HG03095 (cell line): ENCODE results near the gene CSRP2.

ENCODE experiments used
- ATAC-seq: cut with Tn5 transposase; IDR thresholded peaks from one replicate; pipeline ENCODE4 v1.9.1; 2021; ENCODE audit warnings: moderate library complexity; ENCODE audit not compliant: unreplicated experiment

The CSRP2 gene

DNA sequence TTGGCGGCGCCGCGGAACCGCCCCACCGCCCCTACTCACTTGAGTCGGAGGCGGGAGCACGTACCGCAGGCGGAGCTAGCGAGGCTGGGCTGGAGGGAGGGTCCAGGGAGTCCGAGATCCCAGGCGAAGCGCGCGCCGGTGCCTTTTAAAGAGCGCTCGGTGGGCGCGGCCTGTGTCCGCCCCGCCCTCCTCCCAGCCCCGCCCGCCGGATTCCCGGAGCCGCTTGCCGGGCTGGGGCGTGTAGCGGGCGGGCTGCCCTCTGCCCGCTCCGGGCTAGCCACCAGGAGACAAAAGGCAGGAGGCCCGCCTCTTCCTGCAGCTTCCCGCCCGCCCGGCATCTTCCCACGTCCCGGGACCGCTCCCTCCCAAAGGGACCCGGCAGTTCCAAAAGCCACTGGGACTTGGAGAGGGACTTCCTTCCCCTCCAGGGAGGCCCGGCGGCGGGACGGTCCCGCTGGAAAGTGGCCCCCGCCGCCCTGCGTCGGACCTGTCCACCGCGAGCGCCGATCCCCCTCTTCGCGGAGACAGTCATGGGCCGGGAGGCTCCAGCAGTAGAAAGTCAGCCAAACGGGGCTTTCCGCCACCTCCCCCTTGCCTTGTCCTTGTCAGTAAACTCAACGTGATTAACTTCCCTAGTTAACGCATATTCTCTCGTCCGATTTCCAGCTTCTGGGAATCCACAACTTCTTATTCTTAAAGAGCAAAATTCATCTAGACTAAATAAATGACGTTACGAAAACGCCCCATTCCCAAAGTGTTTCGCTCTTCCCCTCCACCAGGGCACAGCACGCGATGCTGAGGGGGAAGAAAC, at the start of gene CSRP2:
CSRP2 (minus strand) TSS at position 121 of the 811 bp plus-strand sequence. CDS start 12,759 bp downstream, outside the sequence.
- ATAC-seq = peak; percentile 93

DNA sequence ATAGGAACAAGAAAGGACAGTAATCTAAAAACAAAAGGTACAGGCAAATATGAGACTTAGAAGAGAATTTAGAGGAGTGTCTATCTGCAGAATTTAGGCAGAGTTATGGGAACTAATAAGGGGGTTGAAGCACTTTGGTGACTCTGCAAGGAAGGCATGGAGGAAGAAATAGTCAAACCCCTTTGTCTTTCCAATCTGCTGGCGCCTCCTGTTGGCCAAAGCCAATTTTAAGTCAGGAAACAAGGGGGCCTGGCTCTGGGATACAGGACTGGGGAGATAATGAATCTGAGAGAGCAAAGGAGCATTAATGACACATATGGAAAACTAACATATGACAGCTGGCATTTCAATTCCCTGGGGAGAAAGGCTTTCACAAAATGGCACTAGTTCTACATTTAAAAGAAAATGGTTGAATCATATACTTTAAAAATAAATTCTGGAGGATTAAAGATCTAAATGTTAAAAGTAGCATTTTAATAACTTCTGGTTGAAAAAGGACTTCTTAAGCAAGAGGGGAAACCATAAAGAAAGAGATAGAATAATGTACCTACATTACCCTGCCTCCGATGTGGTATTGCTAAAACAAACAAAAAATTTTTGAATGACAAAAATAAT, 48.5 kb upstream of the CSRP2 start:
- ATAC-seq = no peak

DNA sequence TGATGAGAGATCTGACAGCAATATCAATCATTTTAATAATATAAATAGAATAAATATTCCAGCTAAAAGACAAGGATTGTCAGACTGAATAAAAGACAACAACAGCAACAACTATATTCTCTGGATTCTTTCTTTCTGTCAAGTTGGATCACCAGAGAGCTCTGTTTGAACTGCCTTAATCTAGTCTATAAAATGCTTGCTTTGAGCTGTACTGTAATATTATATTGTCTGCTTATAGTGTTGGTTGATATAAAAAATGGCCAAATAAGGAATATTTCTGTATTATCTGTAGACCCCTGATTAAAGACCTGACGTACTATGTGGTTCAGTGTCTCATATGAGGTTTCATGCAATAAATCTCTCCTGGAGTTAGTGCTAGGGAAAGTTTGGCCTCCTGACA, 46.3 kb upstream of the CSRP2 start:
- ATAC-seq = no peak

DNA sequence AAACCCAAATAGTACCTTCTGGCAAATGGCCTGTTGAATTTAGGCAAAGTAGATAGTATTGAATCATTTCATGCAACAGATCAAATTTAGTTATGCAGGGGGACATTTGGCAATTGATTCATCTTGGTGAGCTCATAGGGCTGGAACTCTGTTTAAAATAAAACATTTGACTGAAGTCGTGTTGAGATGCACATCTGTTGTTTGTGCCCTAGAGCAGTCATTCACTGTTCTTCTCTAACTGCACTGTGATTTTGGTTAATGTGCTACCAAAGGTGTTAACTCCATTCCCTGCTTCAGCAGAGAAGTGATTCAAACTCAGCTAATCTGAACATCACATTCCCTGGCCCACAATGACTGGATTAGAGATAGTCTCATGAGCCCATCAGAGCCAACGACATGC, 44.0 kb upstream of the CSRP2 start:
- ATAC-seq = no peak

DNA sequence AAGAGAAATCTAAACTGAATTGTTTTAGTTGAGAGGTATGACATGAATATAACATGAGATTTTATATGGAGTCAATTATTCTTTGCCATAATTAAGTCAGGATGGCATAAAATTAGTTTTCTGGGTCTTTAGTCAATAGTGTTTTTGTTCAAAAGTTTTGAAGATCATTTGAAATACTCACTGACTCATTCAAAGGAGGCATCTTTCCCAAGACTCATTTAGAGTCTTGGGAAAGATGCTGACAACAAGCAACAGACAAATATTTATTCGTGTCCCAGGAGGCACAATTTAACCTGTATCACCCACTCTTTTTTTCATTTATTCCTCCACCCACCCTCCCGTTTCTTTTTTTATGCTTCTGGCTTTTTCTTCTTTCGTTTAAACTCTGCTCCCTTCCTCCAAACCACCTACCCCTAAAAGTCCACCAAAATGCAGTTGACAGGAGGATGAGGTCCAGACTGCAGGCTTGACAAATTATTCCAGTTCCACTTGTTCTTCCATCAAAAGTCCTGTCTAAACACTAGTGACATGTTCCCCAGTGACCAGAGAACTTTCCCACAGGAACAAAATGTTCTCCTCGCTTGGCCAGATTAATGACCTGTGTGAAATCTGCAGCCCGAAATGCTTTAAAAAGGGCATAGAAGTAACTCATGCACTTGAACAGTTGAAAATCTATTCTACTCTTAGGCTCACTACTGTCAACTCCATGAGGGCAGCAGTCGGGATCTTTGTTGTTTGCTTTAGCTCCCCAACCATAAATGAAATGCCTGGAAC, 43.3 kb upstream of the CSRP2 start:
- ATAC-seq = no peak

DNA sequence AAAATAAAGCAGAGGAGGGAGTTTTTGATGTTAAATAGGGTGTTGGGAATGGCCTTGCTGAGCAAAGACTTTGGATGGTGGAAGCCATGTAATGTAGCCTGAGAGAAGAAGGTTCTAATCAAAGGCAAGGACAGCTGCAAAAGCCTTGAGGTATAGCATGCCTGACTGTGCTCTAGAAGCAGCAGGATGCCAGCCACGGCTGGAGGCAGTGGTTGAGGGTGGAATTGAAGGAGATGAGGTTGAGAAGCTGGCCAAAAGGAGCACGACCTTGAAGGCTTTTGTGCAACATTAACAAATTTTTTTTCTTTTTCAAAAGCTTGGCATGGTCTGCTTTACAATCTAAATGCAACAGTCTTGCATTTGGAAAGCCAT, 42.3 kb upstream of the CSRP2 start:
- no peak for ATAC-seq

DNA sequence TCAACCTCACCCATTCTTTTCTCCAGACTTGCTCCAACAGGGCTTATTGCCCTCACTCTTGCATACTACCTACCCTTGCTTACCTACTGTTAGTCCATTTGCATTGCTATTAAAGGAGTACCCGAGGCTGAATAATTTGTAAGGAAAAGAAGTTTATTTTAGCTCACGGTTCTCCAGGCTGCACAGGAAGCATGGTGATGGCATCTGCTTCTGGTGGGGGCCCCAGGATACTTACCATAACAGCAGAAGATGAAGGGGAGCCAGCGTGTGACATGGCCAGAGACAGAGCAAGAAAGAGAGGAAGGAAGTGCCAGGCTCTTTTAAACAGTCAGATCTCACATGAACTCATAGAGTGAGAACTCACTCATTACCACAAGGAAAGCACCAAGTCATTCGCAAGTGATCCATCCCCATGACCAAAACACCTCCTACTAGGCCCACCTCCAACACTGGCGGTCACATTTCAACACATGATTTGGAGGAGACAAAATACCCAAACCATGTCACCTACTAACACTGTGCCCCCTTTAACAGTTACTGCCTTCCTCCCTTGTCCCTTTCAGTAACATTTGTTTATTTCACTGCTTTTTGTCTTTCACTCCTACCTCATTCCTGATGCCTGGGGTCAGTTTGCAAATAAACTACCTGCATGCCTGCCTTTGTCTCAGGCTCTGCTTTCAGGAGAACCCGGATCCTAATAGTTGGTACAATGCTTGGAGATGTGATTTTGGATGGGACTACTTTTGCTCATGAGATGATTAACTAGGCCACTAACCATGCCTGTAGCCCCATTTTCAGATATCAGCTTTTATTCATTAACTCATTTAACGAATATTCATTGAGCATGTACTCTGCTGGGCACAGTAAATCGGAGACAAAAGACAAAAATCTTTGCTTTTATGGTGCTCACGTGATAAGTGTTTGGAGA, 41.6 kb upstream of the CSRP2 start:
- peak; percentile 56 for ATAC-seq

DNA sequence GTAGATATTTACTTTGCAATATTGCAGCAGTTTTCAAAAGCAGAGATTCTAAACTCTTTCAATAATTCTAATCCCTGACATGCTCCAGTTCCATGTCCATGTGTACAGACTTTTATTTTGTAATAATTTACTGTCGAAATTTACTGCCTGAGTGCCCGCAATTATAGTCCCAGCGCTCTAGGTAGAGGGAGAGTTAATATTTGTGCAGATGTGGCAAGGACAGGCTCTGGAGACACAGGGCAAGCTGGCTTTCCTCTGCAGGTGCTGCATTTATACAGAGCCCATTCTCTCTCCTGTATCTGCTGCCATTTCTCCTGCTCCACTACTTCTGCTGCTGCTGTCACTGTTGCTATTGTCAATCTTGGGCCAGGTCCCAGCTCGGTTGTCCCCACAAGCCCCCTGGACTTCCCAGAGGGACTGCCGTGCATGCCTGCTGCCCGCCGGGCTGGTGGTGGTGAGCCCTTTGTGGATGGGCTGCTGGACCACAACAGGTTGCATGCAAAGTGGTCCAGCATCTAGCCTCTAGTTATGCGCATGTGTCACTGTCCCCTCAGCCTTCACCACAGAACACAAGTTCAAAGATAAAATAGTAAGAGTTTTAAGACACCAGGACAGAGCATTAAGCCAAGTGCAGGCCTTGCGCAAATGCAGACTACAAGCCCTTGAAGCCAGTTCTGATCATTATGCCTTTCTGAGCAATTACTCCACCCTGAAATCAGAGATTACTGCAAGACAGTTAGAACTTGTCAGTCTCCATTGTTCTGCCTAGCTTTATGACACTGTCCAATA, 40.8 kb upstream of the CSRP2 start:
- ATAC-seq = no peak

DNA sequence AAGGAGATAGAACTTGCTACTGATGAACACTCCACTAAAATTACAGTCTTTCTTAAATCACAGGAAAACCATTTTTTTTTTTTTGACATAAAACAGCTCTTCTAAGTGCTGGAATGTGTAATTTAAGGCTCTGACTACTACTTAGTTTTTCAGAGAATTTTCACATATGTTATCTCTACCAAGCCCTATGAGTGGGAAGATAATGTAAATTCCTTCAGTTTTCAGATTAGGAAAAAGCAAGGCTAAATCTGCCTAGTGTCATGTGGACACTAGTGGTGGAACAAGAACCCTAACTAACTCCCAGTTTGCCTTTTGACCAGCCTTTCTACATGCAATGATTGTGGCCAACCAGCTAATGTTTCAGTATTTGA, 37.3 kb upstream of the CSRP2 start:
- no peak for ATAC-seq

DNA sequence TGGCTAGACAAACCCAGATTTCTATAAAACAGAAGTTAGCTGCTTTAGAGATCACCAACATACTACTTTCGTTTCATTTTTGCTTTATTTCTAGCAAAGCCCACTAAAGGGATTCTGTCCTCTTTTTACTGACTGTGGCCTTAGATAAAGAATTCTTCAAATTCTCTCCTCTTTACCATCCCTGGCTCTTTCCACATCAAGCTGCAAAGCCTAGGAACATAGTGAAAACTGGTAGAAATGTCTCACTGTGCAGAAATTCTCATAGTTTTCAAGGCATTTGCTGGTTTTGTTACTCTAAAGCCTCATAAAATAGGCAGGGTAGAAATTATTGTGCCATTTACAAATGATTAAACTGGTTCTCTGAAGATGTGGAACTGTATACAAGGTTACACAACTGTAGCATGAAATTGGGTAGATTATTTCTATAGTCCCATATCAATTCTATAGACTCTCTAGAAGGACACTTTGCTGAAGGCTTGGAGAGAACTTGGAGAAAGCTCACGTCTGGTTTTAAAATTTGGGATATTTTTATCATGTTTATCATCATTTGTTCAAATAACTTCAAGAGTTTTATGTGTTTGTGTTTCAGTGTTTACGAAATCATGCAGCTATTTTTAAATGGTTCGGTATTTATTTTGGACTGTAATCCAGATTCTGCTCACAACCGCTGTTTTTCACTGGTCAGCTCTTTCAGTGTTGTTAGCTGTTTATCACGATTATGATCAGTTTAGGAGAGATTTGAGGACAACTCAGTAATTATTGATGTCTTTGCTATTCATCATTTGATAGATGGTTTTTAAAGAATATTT, 36.7 kb upstream of the CSRP2 start:
- no peak for ATAC-seq

DNA sequence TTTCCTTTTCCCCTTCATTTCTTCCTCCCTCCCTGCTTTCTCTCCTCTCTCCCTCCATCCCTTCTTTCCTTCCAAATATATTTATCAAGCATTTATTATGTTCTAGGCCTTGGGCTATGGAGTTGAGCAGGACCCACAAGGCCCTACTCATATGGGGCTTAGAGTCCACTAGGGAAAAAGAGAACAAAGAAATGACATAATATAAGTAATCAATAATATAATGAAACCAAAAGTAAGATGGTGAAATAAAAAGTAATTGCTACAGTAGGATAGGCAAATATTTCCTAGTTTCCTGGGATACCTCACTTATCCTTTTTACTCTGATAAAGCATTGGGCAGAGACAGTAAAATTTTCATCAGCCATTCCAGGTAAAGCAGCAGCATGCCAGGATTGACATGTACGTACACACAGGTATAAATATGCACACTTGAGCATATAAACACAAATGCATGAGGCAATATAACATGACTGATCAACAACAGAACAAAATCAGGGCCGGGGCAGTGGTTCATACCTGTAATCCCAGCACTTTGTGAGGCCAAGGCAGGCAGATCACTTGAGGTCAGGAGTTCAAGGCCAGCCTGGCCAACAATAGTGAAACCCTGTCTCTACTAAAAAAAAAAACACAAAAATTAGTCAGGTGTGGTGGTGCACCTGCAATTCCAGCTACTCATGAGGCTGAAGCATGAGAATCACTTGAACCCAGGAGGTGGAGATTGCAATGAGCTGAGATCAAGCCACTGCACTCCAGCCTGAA, 35.5 kb upstream of the CSRP2 start:
- no peak for ATAC-seq

DNA sequence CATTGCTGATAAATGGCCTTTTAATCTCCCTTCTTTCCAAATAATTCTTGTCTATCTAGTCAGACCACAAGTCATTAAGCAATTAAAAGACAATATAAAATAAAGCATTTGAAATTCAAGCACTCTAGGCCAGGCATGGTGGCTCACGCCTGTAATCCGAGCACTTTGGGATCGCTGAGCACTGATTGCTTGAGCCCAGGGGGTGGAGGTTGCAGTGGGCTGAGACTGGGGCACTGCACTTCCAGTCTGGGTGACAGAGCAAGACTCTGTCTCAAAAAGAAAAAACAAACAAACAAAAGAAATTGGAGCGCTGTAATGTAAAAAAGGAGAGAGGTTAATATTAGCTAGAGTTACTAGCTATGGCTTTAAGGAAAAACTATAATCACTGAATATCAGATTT, 30.5 kb upstream of the CSRP2 start:
- no peak for ATAC-seq

DNA sequence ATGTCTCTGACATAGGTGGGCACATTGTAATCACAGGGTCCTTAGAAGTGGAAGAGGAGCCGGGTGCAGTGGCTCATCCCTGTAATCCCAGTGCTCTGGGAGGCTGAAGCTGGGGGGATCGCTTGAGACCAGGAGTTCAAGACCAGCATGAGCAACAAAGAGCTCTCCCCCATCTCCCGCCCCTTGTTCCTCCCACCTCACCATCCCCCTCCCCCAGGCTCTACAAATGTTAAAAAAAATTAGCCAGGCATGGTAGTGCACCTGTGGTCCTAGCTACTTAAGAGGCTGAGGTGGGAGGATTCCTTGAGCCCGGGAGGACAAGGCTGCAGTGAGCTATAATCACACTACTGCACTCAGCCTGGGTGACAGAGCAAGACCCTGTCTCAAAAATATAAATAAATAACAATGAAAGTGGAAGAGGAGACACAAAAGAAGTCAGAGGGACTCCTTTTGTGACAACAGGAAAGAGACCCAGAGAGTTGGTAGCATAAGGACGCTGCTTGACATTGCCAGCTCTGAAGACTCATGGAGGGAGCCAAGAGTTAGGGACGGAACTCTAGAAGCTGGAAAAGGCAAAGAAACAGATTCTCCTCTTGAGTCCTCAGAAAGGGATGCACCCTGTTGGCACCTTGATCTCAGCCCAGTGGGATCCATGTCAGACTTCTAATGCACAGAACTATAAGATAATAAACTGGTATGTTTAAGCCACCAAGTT, 29.6 kb upstream of the CSRP2 start:
- ATAC-seq = no peak

DNA sequence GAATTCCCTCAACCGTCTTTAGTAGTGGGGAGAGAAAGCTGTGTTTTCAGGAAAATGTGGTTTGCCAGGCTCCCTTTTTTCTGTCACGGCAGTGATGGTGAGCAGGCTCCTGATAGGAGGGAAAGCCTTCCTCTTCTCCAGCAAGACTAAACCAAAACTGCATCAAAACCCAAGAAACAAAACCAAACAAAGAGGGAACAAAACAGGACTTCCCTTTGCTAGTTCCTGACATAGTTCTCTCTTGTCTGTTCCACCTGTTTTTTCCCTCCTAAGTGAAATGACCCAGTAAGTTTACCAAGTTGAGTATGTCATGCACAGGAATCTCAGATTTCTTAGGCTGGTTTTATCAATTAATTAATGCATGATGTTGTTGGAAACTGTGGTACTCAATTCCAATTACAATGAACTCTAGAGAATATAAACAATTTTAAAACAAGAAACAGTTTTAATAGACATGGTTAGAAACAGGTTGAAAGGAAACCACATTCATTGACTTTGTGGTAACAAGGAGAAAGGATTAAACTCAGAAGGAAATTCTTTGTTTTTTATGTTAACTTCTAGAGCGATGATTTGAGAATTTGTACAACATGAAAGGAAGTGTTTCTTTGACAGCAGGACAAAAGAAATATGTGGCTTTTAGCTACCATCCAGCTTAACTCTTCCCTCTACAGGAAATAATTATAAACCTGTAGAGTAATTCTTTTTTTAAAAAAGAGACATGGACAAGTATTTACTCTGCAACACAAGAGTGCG, 23.0 kb upstream of the CSRP2 start:
- ATAC-seq = no peak

DNA sequence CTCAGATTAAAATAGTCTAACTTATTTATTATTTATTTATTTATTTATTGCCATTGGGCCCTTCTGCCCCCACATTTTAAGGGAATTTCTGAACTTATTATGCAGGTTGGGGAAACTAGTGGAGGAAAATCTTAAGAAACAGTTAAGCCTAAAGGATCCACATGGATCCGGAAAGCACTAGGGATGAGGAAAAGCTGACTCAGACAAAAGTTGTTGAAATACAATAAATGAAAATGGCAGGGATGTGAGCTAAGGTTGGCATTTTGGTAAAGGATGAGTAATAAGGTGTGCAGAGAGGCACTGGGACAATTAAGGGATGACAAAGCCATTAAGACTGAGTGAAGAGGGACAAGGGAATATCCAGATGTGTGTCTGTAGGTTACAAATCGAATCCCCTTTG, 20.7 kb upstream of the CSRP2 start:
- no peak for ATAC-seq

DNA sequence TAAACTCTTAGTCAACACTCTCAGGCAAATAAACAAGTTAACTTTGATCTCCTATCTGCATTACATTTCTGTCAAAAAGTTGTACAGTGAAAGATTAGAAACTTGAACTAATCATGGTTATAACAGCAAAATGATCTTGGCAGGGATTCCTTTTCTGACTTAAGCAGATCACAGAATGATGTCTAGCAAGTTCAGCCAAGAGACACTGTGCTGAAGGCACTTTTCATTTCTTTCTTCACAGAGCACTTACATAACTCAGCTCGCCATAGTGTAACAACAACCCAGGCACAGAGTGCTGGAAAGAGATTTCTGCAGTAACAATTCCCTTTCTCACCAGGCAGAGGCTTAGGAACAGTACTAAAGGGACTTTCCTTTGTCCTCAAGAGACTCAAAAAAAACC, 19.6 kb upstream of the CSRP2 start:
- ATAC-seq = no peak

DNA sequence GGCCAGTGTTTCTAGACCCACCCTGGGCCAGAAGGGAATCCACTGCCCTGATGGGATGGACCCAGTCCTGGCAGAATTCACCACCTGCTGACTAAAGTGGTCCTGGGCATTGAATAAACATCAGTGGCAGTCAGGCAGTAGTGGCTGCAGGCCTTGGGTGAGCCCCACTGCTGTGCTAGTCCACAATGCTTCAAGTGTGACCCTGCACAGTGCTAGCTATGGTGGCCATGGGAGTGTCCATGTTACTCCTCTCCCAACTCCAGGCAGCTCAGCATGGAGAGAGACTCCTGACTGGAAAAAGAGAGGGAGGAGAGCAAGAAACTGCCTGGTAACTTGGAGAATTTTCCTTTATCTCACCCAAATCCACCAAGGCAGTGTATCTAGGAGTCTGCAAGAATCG, 17.5 kb upstream of the CSRP2 start:
- no peak for ATAC-seq
